Ovary (tissue), 9 donors: Measurements from ENCODE around the gene FBXL20. TPM values are rescaled to one million over a fixed set of nuclear protein-coding genes. Genes with fewer than 3 reads are reported as not detected.

Source experiments
- DNase-seq, 5 donors: peaks; one replicate each; pipeline ENCODE4 v3.0.0-alpha.2; 2019 to 2020
- H3K27ac ChIP-seq, 2 donors: fragments of 200-600 bp; one replicate each; pipeline versions ENCODE4 v1.5.1 to v1.8.0; 2019 to 2022
- H3K27me3 ChIP-seq: fragments of 200-600 bp; one replicate; pipeline ENCODE4 v1.8.0; 2022
- H3K36me3 ChIP-seq: fragments of 200-600 bp; sonication (generic); one replicate; pipeline ENCODE4 v1.5.1; 2019
- H3K4me1 ChIP-seq: one replicate; pipeline ENCODE4 v1.8.1; 2013; ENCODE audit warnings: mild to moderate bottlenecking, moderate library complexity; ENCODE audit not compliant: insufficient read depth
- H3K4me3 ChIP-seq: fragments of 200-600 bp; sonication (generic); one replicate; pipeline ENCODE4 v1.5.1; 2017
- H3K9me3 ChIP-seq, 2 donors: fragments of 200-600 bp in 1 of 2; sonication (generic) in 1 of 2; one replicate each; pipeline versions ENCODE4 v1.5.1 to v1.8.1; 2013 to 2019; ENCODE audit warnings: mild to moderate bottlenecking in 1 of 2, moderate library complexity in 1 of 2
- EP300 ChIP-seq: sonication (generic); formaldehyde crosslinking; IDR thresholded peaks from one replicate; pipeline ENCODE4 v1.6.1; 2017; ENCODE audit warnings: antibody characterized with exemption
- POLR2A ChIP-seq: fragments of 450-650 bp; IDR thresholded peaks from one replicate; pipeline ENCODE4 v1.6.1; 2017; ENCODE audit warnings: antibody characterized with exemption, mild to moderate bottlenecking, moderate library complexity
- WGBS, 3 donors: extraction: QIAGEN DNeasy Blood & Tissue Kit in 1 of 3; methylation state at CpG; one replicate each; pipeline versions ENCODE4 v1.1.5 to v1.1.7; 2013 to 2017; 5-methylcytosine and 5-hydroxymethylcytosine counted together
- intact Hi-C, 4 donors: fragments of 100-400 bp; cut with DNase I; formaldehyde crosslinking; loops; one replicate each; pipeline versions ENCODE4 v1.11.0 to v1.15.1; 2022 to 2023
- polyA plus RNA-seq, 2 donors: library from polyadenylated mRNA; stranded (reverse); fragments of 200-250 nt in 1 of 2; fragments of 350-450 nt in 1 of 2; fragmentation: Illumina TruSeq in 1 of 2; extraction: RNeasy Lipid Tissue Mini Kit (QIAGEN cat#74804) in 1 of 2; gene quantifications; one replicate each; pipeline ENCODE4 v1.2.3, GENCODE V29; 2013 to 2014
- total RNA-seq, 7 donors: library from RNA; depleted of rRNA in 2 of 7; stranded (reverse); fragments of >200 nt in 2 of 7; fragmentation: NEBNext Ultra II Directional in 3 of 7; extraction: Animal tissue kit (Norgen Biotek cat#: 25700) in 3 of 7; gene quantifications; one replicate each; pipeline versions ENCODE4 v1.1.0 to v1.2.4, GENCODE V29; 2016 to 2023
- TF ChIP-seq, protein P1 (sequence below), 3 donors: fragments of 450-650 bp in 2 of 3; fragments of 200-600 bp in 1 of 3; IDR thresholded peaks; one replicate each; pipeline versions ENCODE4 v1.5.1 to v1.8.0; 2016 to 2022; ENCODE audit warnings: antibody characterized with exemption in 3 of 3, mild to moderate bottlenecking in 1 of 3
- donor health status: DM: no; HTN: no; CAD: no; lungs with moderate emphysema.
- donor health status: DM: no; HTN: no; CAD: no.
- donor health status: Bipolar disorder and iron deficiency.
- donor health status: DM: yes; HTN: yes; CAD: no.
- donor health status: DM: no; HTN: no; CAD: no.
- donor health status: DM: yes; HTN: yes; CAD: no.

Gene FBXL20
- total and polyA plus RNA-seq, 9 donors, result 4.7 to 25.2 (median 16.6) TPM

DNA sequence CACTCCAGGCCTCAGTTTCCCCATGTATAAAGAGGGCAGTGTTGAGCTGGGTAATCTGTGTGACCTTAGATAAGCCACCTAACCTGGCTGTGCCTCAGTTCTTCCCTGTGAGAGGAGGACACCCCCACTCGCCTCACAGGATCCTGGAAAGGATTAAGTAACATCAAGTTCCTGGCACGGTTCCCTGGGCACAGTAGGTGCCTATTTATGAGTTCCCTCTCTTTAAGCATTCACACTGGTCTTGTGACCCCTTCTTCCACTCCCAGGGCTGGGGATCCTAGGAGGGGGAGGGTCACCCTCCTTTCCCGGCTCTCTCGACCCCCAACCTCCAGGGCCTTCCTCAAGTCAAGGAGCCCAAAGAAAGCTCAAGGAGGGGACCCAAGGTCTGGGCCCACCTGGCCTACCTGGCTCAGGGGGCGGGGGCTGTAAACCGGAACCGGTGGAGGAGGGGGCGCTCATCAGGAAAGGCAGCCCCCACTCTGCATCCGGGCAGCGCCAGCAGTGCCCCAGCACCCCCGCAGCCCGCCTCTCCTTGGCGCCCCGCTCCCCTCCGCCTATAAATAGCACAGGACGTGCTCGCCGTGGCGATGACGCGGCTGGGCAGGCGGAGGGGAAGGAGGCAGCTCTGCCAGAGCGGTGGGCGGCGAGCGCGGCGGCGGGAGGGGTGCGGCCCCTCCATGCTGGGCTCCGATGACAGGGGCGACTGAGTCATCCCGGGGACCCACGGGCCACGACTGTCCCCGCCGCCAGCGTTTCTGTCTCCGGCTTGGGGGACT, 191.9 kb downstream of the FBXL20 start:
- Histone ChIP-seq H3K27ac (no peak overlapping the region), H3K9me3 (no peaks in the 10 kb centered on the region), H3K36me3 (no peaks in the 10 kb centered on the region), H3K27me3 (no peaks in the 10 kb centered on the region), H3K4me1 (peaks cover 4% of the 10 kb centered on the region), H3K4me3 (peak overlapping the region; percentile 29)
- intact Hi-C loops, result loop anchor here in 2 of 4 donors (5.0 kb wide), 1 partner anchor 33 kb away; no protein-coding TSS in a partner anchor
- peak; percentile 79 to 89 (median 83) for DNase-seq
- TF ChIP-seq EP300, result no peak
- no peak for TF ChIP-seq POLR2A
- TF ChIP-seq, protein P1, sequence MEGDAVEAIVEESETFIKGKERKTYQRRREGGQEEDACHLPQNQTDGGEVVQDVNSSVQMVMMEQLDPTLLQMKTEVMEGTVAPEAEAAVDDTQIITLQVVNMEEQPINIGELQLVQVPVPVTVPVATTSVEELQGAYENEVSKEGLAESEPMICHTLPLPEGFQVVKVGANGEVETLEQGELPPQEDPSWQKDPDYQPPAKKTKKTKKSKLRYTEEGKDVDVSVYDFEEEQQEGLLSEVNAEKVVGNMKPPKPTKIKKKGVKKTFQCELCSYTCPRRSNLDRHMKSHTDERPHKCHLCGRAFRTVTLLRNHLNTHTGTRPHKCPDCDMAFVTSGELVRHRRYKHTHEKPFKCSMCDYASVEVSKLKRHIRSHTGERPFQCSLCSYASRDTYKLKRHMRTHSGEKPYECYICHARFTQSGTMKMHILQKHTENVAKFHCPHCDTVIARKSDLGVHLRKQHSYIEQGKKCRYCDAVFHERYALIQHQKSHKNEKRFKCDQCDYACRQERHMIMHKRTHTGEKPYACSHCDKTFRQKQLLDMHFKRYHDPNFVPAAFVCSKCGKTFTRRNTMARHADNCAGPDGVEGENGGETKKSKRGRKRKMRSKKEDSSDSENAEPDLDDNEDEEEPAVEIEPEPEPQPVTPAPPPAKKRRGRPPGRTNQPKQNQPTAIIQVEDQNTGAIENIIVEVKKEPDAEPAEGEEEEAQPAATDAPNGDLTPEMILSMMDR (IDR thresholded peaks at IDR 0.05), result no peak
- 3 to 6% (median 3%) methylated on average over 19 to 39 of the region's 39 CpGs for WGBS, 3 donors

DNA sequence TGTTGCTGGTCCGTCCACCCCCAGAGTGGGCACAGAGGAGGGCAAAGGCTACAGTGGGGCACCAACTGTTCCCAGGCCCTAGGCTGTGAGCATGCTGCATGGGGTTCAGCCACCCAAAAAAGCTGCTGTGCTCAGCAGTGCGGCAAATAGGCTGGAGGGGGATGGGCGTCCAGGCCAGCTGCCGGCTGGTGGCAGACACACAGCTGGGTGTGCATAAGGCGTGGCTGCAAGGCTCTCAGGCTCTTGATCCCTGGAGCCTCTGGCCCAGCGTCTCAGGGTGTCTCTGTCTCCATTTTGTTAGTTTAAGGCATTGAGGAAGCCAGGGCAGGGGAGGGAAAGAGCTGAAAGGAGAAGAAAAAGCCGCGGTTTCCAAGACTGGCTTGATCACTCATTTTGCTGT, 192.5 kb downstream of the FBXL20 start:
- no peak for DNase-seq
- intact Hi-C loops, result loop anchor here in 2 of 4 donors (5.0 kb wide), 1 partner anchor 33 kb away; no protein-coding TSS in a partner anchor
- no peak overlapping the region for H3K4me3 ChIP-seq
- H3K27me3 ChIP-seq, result no peaks in the 10 kb centered on the region
- peaks cover 4% of the 10 kb centered on the region for H3K4me1 ChIP-seq
- no peaks in the 10 kb centered on the region for H3K36me3 ChIP-seq
- H3K27ac ChIP-seq, result peak overlapping the region in 1 of 2 donors; percentile 30
- WGBS, 3 donors, result 67 to 73% (median 70%) methylated on average over 8 of the region's 8 CpGs
- TF ChIP-seq EP300, result no peak
- TF ChIP-seq, protein P1 (IDR thresholded peaks at IDR 0.05), result no peak
- TF ChIP-seq POLR2A, result no peak
- H3K9me3 ChIP-seq, result no peaks in the 10 kb centered on the region

DNA sequence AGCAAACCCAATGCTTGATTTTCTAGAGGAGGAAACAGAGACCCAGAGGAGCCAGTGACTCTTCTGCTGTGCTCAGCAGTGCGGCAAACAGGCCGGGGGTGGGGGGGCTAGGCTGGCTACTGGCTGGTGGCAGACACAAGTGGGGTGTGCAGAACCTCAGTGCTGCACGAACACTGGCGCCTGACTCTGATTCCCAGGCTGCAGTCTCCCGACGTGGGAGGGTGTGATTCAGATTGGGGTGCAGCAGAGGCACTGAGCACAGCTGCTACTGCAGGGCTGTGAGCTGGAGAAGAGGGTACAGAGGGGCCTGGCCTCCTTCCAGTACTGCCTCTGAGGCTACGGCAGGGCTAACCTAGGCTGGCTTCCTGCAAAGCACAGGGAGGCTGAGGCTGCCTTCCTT, 193.3 kb downstream of the FBXL20 start:
- no peak overlapping the region for H3K27ac ChIP-seq
- no peaks in the 10 kb centered on the region for H3K9me3 ChIP-seq
- no peak for DNase-seq
- TF ChIP-seq, protein P1 (IDR thresholded peaks at IDR 0.05), result no peak
- TF ChIP-seq EP300, result no peak
- H3K27me3 ChIP-seq, result no peaks in the 10 kb centered on the region
- H3K4me1 ChIP-seq, result peaks cover 4% of the 10 kb centered on the region
- intact Hi-C loops, result loop anchor here in 2 of 4 donors (5.0 kb wide), 1 partner anchor 34 kb away; no protein-coding TSS in a partner anchor
- no peaks in the 10 kb centered on the region for H3K36me3 ChIP-seq
- H3K4me3 ChIP-seq, result no peak overlapping the region
- WGBS, 3 donors, result 60 to 73% (median 68%) methylated on average over 7 of the region's 7 CpGs

DNA sequence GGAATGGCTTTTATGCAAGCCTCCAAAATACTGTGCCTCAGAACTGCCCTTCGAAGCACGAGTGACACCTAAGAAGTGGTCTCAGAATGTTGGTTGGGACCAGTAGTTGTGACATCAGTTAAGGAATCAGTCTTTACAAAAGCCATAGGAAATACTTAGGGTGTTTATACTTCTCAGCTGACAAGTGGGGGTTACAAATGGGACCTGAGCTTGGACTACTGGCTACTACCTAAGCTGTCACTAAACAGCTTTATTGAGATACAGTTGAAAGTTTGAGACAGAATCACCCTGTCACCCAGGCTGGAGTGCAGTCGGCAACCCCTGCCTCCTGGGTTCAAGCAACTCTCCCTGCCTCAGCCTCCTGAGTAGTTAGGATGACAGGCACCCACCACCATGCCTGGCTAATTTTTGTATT, 196.3 kb downstream of the FBXL20 start:
- no peak overlapping the region for H3K4me3 ChIP-seq
- no peak overlapping the region for H3K27ac ChIP-seq
- intact Hi-C loops, result loop anchor here in 2 of 4 donors (5.0 kb wide), 1 partner anchor 37 kb away; no protein-coding TSS in a partner anchor
- H3K9me3 ChIP-seq, result no peaks in the 10 kb centered on the region
- H3K36me3 ChIP-seq, result no peaks in the 10 kb centered on the region
- no peaks in the 10 kb centered on the region for H3K27me3 ChIP-seq
- DNase-seq, result no peak
- no peak for TF ChIP-seq EP300
- TF ChIP-seq, protein P1 (IDR thresholded peaks at IDR 0.05), result no peak
- no peak for TF ChIP-seq POLR2A
- peaks cover 10% of the 10 kb centered on the region for H3K4me1 ChIP-seq
- 69 to 76% (median 71%) methylated on average over 3 of the region's 3 CpGs for WGBS, 3 donors
